Measurements from ENCODE around the gene FBXL13.

GRCh38 chr7:102944241-102944640 lies 130.4 kb downstream of the FBXL13 start:
- TF ChIP-seq CTCF (IDR thresholded peaks at IDR 0.05) (no peak), EP300 (IDR thresholded peaks at IDR 0.05) (no peak), POLR2A (IDR thresholded peaks at IDR 0.05) (no peak)
